Measurements from ENCODE around the gene PACRG.

Gene PACRG

DNA sequence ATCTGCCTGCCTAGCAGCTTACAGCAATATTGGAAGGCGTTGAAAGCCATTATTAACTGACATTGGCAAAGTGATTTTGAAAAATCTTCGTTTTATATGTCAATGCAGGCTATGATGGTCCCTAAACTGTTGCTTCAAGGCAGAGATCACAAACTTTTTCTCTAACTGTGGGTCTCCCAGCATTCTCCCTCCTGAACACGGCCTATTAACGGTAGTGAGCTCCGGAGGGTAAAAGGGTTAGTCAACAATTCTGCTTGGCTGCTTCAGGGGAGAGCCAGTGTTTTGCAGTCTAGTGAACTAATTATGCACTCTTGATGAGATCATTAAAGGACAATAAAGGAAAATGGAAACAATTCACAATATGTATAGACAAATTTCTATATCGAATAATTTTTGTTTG is 424.9 kb downstream of the PACRG start:
- DNase-seq = no peak

- no peak for DNase-seq
Observed at GRCh38 chr6:163159110-163159509, 431.3 kb downstream of the PACRG start.

GRCh38 chr6:163159689-163160088 is 431.9 kb downstream of the PACRG start:
- no peak for DNase-seq

GRCh38 chr6:163162007-163162873 is 434.5 kb downstream of the PACRG start:
- no peak for DNase-seq

DNA sequence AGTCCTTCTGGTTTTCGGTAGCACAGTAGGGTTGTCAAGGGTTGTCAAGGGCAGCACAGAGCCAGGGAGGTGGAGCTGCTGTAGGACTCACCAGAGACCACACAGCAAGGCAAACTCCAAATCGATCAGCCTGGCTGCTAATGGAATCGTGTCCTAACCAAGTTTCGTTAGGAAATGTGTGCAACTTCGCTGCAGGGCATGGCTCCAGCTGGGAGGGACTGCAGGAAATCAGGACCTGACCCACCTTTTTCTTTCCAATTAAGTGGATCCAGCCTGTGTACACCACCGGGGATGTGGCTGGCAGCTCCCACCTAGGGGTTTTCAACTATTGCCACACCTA is 435.1 kb downstream of the PACRG start:
- no peak for DNase-seq

DNA sequence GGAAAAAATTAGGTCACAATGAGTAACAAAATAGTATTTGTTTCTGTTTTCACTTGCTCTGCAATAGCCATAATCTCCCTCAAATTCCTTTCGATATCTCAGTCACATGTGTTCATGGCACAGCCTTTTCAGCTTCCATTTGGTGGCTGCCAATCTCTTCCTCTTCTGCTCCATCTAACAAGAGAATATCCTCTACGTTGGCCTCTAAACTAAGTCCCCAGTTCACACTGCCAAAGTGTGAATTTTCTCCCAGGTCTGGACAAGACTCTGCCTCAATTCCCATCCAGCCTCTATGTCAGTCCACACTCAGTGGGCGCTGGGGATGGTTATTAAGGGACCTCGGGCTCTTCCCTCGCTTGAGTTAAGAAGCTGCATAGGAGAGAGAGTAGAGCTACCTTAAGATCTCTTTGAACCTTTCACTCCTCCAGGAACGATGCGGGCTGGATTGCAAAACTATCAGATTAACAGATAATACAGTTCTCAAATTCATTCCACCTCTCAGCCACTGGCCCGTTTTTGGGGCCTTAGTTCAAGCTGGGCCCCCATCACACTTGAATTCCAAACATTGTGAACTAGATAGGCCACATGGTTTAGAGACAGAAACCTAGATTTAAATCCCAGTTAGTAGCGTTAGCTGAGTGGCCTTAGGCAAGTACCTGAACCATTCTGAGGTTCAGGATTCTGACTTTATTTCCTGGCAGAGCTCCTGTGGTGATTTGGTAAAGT is 436.6 kb downstream of the PACRG start:
- DNase-seq = no peak

- no peak for DNase-seq
Observed at GRCh38 chr6:163165155-163165910, 437.6 kb downstream of the PACRG start.

DNA sequence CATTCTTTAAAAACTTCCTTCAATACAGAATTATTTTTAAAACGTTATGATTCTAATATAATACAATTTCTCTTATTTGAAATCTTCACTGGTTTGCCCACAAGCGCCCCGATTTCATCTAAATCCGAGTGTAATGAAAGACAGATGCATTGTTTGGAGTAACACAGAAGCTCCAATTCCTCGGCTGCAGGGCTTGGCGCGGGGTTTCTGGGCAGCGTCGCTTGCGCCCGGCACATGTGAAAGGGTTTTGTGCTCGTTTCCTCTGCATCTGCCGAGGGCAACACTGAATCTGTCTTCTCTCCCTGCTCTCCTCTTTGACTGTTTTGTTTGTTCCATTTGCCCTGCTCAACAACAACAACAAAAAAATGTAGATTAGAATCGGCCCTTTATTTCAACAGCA is 438.1 kb downstream of the PACRG start:
- peak; percentile 92 for DNase-seq

- DNase-seq = no peak
Observed at GRCh38 chr6:163166507-163166906, 438.7 kb downstream of the PACRG start.

- no peak for DNase-seq
Observed at GRCh38 chr6:163169521-163169920, 441.7 kb downstream of the PACRG start.

DNA sequence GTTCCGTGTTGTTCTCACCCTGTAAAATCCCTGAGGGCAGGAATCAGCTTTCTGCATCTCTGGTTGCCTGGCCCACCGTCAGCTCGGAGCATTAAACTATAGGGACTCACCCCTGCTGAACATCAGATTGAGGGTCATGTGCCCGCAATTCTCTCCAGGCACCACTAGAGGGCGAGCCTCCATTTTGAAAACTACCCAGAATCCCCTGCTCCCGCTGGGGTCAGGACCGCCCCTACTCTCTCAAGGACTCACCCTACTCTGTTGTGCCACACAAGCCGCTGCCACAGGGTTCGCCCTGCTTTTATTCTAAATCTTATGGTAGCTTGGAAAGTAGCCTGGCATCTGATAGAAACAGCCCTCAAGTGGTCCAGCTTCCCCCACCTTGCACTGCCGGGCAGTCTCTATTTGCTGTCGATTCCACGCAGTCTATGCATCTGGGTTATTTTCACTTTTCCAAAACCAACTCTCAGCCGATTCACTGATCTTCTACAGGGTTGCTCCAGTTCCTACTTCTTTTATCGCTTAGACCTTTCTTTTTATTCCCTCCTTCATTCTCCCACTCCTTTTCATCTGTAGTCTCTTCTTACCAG is 442.6 kb downstream of the PACRG start:
- no peak for DNase-seq

DNA sequence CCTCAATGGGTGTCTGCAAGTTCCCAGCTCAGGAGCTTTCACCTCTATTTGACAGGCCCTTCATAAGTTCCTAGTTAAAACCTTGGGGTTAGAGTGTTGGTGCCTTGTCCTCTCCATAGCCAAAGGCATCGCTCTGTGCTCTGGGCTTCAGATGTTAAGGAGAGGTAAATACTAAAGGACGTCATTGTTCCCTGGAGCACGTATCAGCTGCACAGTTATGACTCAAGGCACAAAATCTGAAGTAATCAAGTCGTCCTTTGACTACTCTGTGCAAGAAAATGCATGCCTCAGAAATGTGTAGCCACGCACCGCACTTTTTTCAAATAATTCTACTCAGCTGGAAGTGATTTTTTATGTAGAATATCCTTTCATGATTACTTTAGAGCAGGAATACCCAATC is 446.0 kb downstream of the PACRG start:
- DNase-seq = no peak

- no peak for DNase-seq
Observed at GRCh38 chr6:163175301-163175700, 447.5 kb downstream of the PACRG start.

DNA sequence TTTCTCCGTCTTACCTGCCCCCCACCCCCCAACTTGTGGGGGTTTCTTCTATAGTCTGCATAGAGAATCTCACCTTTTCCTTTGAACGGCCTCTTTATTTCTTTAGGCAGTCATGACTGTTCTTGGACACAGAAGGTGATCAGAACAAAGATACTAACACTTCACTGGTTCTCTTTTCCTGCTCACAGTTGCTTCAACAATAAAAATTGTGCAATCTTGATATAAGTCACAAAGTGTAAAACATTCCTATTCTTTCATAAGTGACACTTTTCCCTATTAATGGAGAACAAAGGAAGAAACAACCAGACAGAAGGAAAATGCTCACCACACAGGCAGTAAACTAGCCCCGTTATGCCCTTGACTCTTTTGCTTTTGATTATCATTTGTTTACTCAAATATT is 448.3 kb downstream of the PACRG start:
- no peak for DNase-seq

GRCh38 chr6:163177007-163177406 is 449.2 kb downstream of the PACRG start:
- DNase-seq = no peak

DNA sequence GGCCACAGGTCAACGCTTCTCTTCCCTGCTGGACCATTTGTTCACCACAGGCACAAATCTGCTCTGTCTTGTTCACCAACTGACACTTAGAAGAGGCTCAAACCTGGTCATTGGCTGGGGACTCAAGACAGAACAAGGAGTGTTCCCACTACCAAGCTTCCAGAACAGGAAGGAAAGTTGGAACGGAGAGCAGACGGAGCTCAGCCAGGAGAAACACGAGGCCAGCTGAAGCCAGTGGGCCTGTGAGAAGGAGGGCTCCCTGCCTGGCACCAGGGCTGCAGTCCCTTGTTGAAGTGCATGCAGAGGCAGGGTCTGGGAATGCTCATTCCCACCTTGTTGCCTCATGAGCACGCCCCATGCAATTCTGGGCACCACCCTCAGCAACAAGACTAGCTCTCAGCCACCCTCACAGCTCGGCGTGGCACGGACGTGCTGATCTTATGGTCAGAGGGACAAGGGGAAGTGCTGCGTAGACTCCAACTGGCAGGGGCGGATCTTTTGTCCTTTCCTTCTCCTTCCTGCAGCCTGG is 450.2 kb downstream of the PACRG start:
- no peak for DNase-seq

- DNase-seq = no peak
Observed at GRCh38 chr6:163179061-163179460, 451.3 kb downstream of the PACRG start.

DNA sequence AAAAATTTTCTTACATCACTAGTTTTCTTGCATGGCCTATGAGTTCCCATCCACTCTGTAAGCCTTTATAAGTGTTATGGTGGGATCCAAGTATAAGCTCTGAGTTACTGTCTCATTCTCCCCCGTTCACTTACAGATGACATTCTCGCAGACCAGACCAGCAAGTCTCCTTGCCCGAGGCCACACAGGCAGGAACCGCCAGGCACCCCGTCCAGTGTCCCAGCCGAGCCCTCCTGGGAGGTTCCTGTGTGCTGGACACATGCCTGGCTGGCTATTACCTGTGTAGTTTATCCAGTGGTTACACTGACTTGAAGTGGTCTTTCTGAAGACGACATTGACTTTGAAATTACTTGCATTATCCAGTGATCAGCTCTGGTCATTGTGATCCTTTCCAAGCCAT is 451.9 kb downstream of the PACRG start:
- no peak for DNase-seq

- peak; percentile 94 for DNase-seq
Observed at GRCh38 chr6:163180874-163181541, 453.2 kb downstream of the PACRG start.

DNA sequence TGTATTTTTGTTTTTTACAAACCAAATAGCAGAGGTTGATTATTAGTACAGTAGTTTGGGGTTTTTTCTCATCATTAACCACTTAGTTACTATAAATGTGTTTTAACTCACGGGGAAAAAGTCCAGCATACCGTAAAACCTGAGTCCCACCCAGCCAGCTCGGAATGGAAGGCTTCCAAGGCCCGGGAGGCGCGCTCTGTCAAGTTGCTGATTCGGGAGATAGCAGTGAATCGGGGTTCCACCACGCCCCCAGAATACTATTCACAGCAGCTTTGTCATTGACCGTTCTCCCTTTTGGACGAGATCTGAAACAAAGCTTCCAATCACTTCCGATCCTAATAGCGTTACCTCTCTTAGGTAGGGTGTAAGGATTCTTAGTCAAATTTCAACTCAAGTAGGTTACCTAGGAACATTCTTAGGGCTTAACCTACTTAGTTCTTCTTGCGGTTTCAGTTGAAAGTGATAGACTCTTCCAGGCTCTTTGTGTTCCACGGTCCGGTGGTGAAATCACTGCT is 453.9 kb downstream of the PACRG start:
- peak; percentile 55 for DNase-seq

DNA sequence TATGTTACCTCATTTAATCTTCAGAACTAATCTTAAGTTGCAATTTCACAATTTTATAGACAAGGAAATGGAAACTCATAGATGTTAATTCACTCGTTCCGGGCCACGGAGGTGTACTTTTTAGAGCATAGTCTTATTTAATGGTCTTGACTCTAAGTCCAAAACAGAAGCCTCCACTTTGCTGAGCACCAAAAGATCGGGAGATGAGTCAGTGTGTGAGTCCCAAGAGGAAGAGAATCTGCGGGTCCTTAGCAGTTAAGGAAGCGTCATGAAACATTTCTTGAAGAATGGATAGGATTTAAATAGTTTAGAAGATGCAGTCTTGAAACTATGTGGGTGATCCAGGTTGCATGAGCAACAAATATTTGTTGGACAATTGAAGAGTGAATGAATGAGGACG is 454.9 kb downstream of the PACRG start:
- DNase-seq = no peak

DNA sequence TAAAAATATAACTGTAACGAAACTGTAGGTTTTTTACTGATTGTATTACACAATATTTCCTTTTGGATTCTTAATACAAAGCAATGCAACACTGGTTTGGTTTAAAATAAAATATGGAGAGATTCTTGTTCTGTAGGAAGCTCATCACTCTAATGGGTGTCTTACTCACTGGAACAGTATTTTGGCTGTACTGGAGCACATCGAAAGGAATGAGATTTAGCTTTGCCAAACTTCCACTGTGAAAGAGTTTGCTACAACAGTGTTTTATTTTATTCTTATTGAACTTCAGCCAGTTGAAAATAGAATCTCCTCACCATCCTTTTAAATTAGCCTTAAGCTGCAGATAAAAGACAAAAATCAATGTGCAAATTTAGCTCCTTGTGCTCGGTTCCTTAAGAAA is 456.0 kb downstream of the PACRG start:
- DNase-seq = no peak
